ENCODE measurements around the gene PA2G4.
"Not testable (repeated sequence)": the region's sequence is repeated elsewhere in the genome, so short reads cannot be mapped to it uniquely, and the experiment has no call there.

PA2G4 gene

GRCh38 chr12:56154246-56154771 is 50.0 kb downstream of the PA2G4 start:
- DNase-seq (ENCODE audit: low spot score), result peak; percentile 55

GRCh38 chr12:56154818-56155217 is 50.5 kb downstream of the PA2G4 start:
- no peak for DNase-seq (ENCODE audit: low spot score)

GRCh38 chr12:56155256-56155845 is 51.0 kb downstream of the PA2G4 start:
- no peak for DNase-seq (ENCODE audit: low spot score)

DNA sequence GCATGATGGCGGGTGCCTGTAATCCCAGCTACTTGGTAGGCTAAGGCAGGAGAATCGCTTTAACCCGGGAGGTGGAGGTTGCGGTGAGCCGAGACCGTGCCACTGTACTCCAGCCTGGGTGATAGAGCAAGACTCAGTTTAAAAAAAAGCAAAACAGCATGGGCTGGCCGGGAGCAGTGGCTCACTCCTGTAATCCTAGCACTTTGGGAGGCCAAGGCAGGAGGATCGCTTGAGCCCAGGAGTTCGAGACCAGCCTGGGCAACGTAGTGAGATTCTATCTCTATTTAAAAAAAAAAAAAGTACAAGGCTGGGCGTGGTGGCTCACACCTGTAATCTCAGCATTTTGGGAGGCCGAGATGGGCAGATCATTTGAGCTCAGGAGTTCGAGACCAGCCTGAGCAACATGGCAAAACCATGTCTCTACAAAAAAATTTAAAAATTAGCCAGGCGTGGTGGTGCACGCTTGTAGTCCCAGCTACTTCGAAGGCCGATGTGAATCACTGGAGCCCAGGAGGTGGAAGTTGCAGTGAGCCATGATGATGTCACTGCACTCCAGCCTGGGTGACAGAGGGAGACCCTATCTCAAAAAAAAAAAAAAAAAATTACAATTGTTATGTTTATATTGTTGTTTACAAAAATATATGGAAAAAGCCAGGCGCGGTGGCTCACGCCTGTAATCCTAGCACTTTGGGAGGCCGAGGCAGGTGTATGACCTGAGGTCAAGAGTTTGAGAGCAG is 52.3 kb downstream of the PA2G4 start:
- not testable (repeated sequence) for DNase-seq (ENCODE audit: low spot score)

DNA sequence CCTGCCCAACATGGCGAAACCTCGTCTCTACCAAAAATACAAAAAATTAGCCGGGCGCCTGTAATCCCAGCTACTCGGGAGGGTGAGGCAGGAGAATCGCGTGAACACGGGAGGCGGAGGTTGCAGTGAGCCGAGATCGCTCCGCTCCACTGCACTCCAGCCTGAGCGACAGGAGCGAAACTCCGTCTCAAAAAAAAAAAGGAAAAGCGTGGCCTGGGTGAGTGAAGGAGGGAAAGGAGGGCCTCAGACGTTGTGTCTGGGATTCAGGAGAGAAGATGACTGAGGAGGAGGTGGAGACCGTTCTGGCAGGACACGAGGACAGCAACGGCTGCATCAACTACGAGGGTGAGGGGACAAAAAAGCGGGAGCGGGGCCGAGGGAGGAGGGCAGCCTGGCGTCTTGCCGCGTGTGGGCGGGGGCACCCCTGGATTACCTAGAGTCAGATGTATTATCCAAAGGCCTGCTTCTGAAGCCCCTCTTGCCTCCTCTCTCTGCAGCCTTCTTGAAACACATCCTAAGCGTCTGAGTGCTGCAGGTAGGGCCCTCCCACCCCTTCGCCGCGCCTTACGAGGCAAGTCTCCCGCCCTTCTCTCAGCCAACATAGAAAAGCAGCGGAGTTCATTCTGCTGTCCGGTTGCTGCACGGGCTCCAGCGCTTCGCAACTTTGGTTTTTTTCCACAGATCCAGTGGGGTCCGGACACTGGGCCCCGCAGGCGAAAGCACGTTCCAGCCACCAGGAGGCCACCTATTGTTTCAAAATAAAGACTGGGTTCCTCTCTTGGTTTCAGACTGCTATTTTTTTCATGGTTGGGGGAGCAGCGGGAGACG is 53.1 kb downstream of the PA2G4 start:
- DNase-seq (ENCODE audit: low spot score), result peak; percentile 71

- peak; percentile 91 for DNase-seq (ENCODE audit: low spot score)
Observed at GRCh38 chr12:56158029-56158925, 53.9 kb downstream of the PA2G4 start, which contains the start of gene MYL6. MYL6 (plus strand) TSS chr12:56158359; CDS start chr12:56158402, 43 bp downstream.

- peak; percentile 58 for DNase-seq (ENCODE audit: low spot score)
Observed at GRCh38 chr12:56158926-56159461, 54.6 kb downstream of the PA2G4 start.

- no peak for DNase-seq (ENCODE audit: low spot score)
Observed at GRCh38 chr12:56159482-56160192, 55.3 kb downstream of the PA2G4 start.

GRCh38 chr12:56160193-56160763 is 55.9 kb downstream of the PA2G4 start:
- DNase-seq (ENCODE audit: low spot score), result no peak

GRCh38 chr12:56160894-56161689 is 56.7 kb downstream of the PA2G4 start:
- no peak for DNase-seq (ENCODE audit: low spot score)

DNA sequence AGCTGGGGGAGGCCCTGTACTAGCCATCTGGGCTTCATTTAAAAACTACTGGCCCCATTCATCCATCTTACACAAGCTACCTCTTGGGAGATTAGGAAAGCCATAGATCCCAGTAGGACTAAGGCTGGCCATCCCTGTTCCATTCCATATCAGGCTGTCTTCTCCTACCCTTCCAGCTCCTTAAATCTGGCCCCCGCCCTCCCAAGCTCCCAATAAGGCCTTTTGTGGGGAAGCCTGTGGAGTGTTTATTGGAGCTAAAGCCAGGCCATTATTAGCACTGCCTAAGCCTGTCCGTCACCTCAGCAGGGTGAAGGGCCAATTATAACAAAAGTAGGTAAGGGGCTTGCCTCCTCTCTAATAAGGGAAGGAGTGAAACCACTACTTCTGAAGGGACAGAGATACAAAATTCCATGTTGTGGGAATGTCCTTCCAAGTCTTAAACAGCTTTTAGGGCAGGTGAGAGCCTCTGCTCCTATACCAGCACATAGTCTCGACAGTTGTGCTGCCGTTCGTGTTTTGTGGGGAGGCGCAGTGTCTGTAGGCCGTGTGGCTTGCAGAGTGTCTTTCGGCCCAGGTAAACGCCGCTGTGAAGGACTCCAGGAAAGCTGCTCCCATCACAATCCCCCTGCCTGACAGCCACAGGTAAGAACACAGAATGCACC is 57.5 kb downstream of the PA2G4 start:
- no peak for DNase-seq (ENCODE audit: low spot score)

DNA sequence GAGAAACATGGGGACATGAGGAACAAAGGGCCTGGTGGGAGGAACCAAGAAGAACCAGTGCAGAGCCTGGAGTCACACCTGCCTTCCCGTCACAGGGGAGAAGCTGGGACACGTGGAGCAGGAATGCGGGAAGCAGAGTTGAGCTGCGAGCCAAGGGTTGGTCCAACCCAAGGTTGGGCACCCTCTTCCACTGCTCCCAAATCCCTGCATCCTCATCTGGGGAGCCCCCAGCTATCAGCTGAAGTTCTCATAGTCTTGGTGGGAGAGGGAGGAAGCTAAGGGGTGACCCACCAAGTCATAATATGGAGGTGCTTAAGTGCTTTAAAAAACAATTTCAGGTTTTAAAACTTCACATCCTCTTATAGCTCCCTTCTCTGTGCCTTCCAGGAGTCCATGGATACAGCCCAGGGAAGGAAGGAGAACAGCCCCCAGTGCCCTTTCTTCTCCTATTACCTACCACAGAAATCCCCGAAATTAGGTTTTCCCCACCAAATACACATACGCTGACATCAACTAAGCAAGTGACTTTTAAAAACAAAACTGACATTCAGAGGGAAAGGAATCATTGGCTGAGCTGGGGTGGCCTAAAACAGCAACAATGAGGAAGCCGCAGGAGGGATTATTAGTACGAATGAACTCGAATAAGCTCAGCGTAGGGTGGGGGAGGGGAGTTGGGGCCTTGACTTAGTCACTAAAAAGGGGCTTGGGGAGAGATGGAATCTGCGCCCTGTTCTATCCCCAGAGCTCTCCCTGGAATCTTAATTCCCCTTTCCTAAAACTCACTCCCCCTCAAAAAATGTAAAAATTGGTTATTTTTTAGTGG is 58.3 kb downstream of the PA2G4 start:
- no peak for DNase-seq (ENCODE audit: low spot score)
